Activated effector memory CD4-positive, alpha-beta T cell treated with anti-CD3 and anti-CD28 coated beads, Interleukin-2, amount 50 U/mL, for 16 hours (primary cell): ENCODE results near the gene FMN2.

ENCODE experiments used
- DNase-seq: peaks from one replicate; pipeline ENCODE4 v3.0.0-alpha.2; 2020

FMN2 gene

DNA sequence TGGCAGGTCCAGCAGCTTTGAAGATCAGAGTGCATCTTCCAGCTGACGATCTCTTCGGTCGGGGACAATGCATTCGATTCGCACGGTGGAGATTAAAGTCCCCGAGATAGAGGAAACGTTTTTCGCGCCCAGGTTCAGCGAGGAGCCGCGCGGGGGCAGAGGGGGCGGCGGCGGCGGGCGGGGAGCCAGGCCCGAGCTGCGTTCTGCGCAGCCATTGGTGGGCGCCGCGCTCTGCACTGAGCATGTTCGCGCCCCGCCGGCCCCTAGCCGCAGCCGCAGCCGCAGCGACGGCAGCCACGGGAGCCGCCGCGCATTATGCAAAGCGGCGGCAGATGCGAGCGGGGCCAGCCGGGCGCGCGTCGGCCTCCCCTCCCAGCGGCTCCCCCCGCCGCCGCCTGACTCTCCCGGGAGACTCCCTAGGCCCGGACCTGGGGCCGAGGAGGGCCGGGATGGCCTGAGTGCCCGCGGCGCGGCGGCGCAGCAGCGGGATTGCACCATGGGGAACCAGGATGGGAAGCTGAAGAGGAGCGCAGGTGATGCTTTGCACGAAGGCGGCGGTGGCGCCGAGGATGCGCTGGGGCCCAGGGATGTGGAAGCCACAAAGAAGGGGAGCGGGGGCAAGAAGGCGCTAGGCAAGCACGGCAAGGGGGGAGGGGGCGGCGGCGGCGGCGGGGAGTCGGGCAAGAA is at the start of gene FMN2:
TSS of gene FMN2 (plus strand) at position 270 of the 687 bp plus-strand sequence. CDS start at position 497, 227 bp downstream.
- no peak for DNase-seq

DNA sequence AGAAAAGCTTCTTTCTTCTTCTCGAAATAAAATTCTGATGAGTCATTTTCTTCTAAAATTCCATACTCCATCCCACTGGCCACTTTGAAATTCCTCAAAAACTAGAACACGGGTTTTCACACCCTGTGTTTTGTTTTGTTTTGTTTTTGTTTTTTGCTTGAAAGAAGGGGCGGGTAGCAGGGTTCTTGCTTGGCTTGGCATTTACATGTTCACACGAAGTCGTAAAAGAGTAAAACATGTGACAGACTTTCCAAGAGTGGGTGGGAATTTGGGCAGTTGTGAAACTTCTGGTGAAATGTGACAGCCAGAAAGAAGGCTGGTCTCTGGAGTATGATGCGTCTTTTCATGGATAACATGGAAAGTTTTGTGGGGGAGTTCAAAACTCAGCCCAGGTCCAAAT is 47.1 kb upstream of the FMN2 start:
- DNase-seq, result no peak

- no peak for DNase-seq
Observed at GRCh38 chr1:240046000-240046399, 45.7 kb upstream of the FMN2 start.

GRCh38 chr1:240054109-240054701 is 37.5 kb upstream of the FMN2 start:
- no peak for DNase-seq

GRCh38 chr1:240055936-240056335 is 35.7 kb upstream of the FMN2 start:
- no peak for DNase-seq

DNA sequence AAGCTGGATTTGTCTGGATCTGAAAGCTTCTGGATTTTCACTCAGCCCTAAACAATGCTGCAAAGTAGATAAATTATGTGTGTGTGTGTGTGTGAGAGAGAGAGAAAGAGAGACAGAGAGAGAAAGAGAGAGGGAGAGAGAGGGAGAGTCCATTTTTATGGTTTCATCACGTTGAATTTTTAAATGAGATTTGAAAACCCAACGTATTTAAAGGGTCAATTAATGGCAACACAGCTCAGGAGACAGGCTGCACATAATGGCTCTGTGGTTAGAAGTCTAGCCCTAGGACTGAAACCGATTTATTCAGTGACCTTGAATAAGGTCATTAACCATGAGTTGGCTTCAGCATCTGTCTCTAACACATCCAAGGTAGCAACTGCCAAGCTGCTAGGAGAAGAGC is 35.3 kb upstream of the FMN2 start:
- no peak for DNase-seq

- DNase-seq, result no peak
Observed at GRCh38 chr1:240058049-240058448, 33.6 kb upstream of the FMN2 start.

- no peak for DNase-seq
Observed at GRCh38 chr1:240068961-240069360, 22.7 kb upstream of the FMN2 start.

DNA sequence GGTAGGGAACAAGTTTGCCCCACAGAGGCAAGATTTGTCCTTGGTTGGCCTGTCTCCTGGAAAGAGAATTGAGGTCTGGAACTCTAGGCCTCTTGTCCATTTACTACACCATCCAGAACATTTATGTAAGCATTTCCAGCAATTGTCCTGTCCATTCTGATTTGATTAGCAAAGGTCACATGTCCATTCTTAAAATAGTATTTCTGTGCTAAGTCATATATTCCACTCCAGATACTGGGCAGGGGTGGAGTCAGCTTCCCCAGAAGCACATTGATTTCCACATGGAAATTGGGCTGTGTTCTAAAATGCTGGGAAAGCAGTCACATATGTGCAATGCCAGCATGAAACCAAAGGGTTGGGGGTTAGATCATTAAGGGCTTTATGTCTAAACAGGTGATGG is 21.5 kb upstream of the FMN2 start:
- DNase-seq, result no peak

DNA sequence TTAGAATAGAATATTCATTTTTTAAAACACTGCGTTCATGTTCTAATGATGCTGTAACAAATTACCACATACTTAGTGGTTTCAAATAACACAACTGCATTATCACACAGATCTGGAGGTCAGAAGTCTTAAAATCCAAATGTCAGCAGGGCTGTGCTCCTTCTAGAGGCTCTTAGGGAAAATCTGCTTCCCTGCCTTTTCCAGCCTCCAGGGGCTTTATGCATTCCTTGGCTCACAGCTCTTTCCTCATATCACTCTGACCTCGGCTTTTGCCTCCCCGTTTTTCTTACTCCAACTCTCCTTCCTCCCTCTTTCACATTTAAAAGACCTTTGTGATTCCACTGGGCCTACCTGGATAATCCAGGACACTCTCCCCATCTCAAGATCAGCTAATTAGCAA is 18.6 kb upstream of the FMN2 start:
- DNase-seq, result no peak

GRCh38 chr1:240074422-240074821 is 17.3 kb upstream of the FMN2 start:
- no peak for DNase-seq

- no peak for DNase-seq
Observed at GRCh38 chr1:240074908-240075307, 16.8 kb upstream of the FMN2 start.

DNA sequence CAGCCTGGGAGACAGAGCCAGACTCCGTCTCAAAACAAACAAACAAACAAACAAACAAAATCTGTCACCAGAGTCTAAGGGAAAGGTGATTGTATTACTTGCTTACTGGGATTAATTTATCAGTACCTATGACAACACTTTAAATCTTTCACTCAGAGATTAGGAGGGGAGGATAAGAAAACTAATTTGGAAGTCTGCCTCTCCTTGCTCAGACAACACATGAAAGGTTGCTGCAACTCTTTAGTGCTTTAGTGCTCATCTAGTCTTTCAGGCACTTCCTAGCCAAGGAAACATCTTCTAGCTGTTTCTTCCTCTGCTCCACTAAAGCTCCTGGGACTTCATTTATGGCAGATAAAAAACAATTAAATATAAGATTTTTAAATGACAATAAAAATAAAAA is 7.3 kb upstream of the FMN2 start:
- no peak for DNase-seq

GRCh38 chr1:240084749-240085148 is 6.9 kb upstream of the FMN2 start:
- DNase-seq, result no peak

DNA sequence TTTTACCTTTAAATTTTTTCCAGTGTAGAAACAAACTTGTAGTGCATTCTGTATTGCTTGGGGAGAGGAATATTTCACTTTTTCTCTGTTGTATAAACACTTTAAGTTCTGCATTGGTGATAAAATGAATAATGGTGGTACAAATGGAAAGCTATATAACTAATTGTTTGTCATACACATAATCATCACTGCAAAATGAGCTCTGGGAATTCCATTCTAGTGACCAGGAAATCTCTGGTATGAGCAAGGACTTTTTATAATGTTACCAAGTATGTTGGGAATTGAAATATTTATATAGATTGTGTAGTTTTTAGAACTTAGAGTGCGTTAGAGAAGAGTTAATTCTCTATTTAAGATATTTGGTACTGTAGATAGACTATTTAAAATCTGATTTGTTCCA is 5.0 kb upstream of the FMN2 start:
- no peak for DNase-seq

DNA sequence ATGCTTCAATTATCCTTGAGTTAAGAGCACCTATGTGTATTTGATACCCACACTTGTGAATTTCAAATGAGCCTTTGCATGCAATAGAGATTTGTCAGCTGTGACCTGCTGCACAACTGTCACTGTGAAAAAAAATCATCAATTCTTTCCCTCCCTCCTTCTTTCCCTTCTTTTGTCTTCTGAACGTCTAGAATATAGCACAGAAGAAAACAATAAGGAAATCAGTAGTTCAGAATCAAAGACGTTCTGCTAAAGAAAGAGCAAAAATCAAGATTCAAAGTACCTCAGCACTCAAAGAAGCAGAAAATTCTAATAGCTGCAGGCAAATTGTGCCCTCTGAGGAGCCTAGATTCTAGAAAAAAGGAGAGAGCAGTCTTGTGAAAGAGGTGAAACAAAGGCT is 1.7 kb upstream of the FMN2 start:
- DNase-seq, result no peak

GRCh38 chr1:240090957-240091600 is 604 bp upstream of the FMN2 start:
- DNase-seq, result no peak

GRCh38 chr1:240092301-240093119 is 827 bp downstream of the FMN2 start:
- DNase-seq, result no peak

DNA sequence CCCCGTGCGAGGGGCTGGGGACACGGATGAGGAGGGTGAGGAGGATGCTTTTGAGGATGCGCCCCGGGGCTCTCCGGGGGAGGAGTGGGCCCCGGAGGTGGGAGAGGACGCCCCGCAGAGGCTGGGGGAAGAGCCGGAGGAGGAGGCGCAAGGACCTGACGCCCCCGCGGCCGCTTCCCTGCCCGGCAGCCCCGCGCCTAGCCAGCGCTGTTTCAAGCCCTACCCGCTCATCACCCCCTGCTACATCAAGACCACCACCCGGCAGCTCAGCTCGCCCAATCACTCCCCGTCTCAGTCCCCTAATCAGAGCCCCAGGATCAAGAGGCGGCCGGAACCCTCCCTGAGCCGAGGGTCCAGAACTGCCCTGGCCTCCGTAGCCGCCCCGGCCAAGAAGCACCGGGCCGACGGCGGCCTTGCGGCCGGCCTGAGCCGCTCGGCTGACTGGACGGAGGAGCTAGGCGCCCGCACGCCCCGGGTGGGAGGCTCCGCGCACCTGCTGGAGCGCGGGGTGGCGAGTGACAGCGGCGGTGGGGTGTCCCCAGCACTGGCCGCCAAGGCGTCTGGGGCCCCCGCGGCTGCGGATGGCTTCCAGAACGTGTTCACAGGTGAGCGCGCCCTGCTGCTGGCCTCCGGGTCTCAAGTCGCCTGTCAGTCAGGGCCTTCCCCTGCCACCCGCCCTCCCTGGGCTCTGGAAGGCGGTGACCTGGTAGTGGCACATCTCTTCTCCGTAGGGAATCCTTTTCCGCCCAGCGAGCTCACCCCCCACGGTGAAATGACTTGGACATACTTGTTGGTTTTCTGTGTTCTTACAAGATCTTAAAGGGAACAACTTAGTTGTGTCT is 1.7 kb downstream of the FMN2 start:
- DNase-seq, result no peak

DNA sequence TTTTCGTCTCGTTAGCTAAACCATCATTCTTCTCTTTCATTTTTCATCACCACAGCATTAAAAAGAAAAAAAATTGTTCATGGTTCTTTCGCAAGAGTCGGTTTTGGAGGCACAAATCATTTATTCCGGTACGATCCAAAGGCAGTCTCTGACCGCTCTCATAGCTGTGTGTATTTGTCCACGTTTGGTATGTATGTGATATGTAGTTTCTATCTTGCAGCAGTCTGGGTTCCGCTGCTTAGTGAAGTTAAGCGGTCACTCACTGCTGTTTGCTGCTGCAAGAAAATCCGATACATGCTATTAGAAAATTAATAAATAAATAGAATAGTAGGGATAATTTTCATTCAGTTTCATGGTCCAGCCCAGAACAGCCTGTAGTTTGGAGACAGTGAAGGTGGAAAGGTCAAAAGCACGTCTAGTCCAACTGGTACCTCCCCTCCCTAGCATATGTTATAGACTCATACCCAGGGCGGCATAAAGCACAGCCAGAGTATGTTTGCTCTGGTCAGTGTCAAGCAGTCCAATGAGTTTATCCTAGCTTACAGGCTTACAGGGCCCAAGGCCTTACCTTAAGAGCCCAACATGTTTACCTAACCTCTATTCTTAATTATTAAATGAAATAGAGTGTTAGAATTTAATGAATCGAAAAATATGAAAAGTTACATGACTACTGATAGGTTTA is 2.5 kb downstream of the FMN2 start:
- DNase-seq, result no peak

GRCh38 chr1:240096974-240097373 is 5.3 kb downstream of the FMN2 start:
- no peak for DNase-seq

- DNase-seq, result no peak
Observed at GRCh38 chr1:240098534-240098933, 6.9 kb downstream of the FMN2 start.
